K562 (cell line): ENCODE measurements around the gene PRM1. TPM values are rescaled to one million over a fixed set of nuclear protein-coding genes. Genes with fewer than 3 reads are reported as not detected.
A peak's percentile ranks its signal among the peaks of the same experiment; 100 is the strongest.

ENCODE experiments used
- CEBPB ChIP-seq: fragments of 450-650 bp; IDR thresholded peaks from 2 replicates; pipeline ENCODE4 v1.6.1; 2016; ENCODE audit warnings: missing genetic modification characterization, missing compliant biosample characterization
- E2F6 ChIP-seq, 2 experiments: IDR thresholded peaks; 2 replicates each; pipeline ENCODE4 v1.6.1; 2011; ENCODE audit warnings: borderline replicate concordance in 1 of 2, control low read depth in 1 of 2, low read depth in 1 of 2, low read length in 1 of 2, mild to moderate bottlenecking in 1 of 2, mixed read lengths in 1 of 2, moderate library complexity in 1 of 2; ENCODE audit not compliant: insufficient read depth in 1 of 2, insufficient read length in 1 of 2, poor library complexity in 1 of 2, severe bottlenecking in 1 of 2; ENCODE audit errors: extremely low read depth in 1 of 2
- HNRNPLL ChIP-seq: fragments of 200-400 bp; formaldehyde crosslinking; IDR thresholded peaks from 2 replicates; pipeline ENCODE4 v1.6.1; 2017; ENCODE audit warnings: low read length, low read depth, mild to moderate bottlenecking; ENCODE audit not compliant: poor library complexity, severe bottlenecking
- MGA ChIP-seq: fragments of 450-650 bp; IDR thresholded peaks from 2 replicates; pipeline ENCODE4 v1.6.1; 2016; ENCODE audit warnings: mild to moderate bottlenecking, moderate library complexity
- ZNF175 ChIP-seq: fragments of 200-800 bp; sonication (Bioruptor generic); IDR thresholded peaks from 2 replicates; pipeline ENCODE4 v1.6.1; 2016; ENCODE audit warnings: low read depth, mild to moderate bottlenecking, missing genetic modification characterization, missing compliant biosample characterization
- ZNF609 ChIP-seq: sonication (generic); formaldehyde crosslinking; IDR thresholded peaks from 2 replicates; pipeline ENCODE4 v1.8.1; 2023; ENCODE audit warnings: missing genetic modification reagents, mild to moderate bottlenecking, borderline replicate concordance
- polyA plus RNA-seq, 8 experiments: library from polyadenylated mRNA; depleted of rRNA in 4 of 8; stranded (reverse) in 5 of 8; unstranded in 3 of 8; fragments of >200 nt; fragmentation: Nextera tagmentation in 2 of 8; fragmentation: Illumina TruSeq in 1 of 8; extraction: Ambion mirVana in 2 of 8; extraction: Trizol in 1 of 8; gene quantifications; 2 replicates each; pipeline versions ENCODE4 v1.2.1 to v1.2.3, GENCODE V29; 2011 to 2014; ENCODE audit warnings: inconsistent platforms in 1 of 8, missing spikeins in 1 of 8
- total RNA-seq, 7 experiments: library from RNA; depleted of rRNA in 6 of 7; stranded (reverse); fragments of >200 nt in 6 of 7; fragmentation: Illumina TruSeq in 2 of 7; extraction: Trizol in 2 of 7; gene quantifications; 2 replicates each; pipeline versions ENCODE4 v1.2.1 to v1.2.3, GENCODE V29; 2011 to 2021; ENCODE audit warnings: low replicate concordance in 1 of 7

PRM1 gene
- total and polyA plus RNA-seq, 9 of the 15 experiments (the other 6 are each of a cell fraction or from before 2014, with no cell fraction given) = not detected

GRCh38 chr16:11231367-11231970 is 49.7 kb downstream of the PRM1 start (continued):
- TF ChIP-seq MGA = peak; percentile 89
- no peak for TF ChIP-seq ZNF609
- 0 out of 2 replicates have a peak, but pooled peaks have one; percentile 47 for TF ChIP-seq ZNF175 (CRISPR knock-in tag)
- peak; percentile 83 to 91 for TF ChIP-seq E2F6 (IDR thresholded peaks at IDR 0.05; ENCODE audit: borderline replicate concordance in 1 of 2, extremely low read depth in 1 of 2, insufficient read depth in 1 of 2, insufficient read length in 1 of 2, low read depth in 1 of 2, low read length in 1 of 2, poor library complexity in 1 of 2, severe bottlenecking in 1 of 2)
- peak; percentile 23; the same call in 1 of the 2 replicates for TF ChIP-seq CEBPB (tag)
- TF ChIP-seq HNRNPLL = no peak
